Right hindlimb (tissue), 1 donor: Measurements from ENCODE around the gene MDM2.
A peak's percentile ranks its signal among the peaks of the same experiment; 100 is the strongest.

Source experiments
- DNase-seq: peaks from one replicate; pipeline ENCODE4 v3.0.0-alpha.2; 2018

Gene MDM2

DNA sequence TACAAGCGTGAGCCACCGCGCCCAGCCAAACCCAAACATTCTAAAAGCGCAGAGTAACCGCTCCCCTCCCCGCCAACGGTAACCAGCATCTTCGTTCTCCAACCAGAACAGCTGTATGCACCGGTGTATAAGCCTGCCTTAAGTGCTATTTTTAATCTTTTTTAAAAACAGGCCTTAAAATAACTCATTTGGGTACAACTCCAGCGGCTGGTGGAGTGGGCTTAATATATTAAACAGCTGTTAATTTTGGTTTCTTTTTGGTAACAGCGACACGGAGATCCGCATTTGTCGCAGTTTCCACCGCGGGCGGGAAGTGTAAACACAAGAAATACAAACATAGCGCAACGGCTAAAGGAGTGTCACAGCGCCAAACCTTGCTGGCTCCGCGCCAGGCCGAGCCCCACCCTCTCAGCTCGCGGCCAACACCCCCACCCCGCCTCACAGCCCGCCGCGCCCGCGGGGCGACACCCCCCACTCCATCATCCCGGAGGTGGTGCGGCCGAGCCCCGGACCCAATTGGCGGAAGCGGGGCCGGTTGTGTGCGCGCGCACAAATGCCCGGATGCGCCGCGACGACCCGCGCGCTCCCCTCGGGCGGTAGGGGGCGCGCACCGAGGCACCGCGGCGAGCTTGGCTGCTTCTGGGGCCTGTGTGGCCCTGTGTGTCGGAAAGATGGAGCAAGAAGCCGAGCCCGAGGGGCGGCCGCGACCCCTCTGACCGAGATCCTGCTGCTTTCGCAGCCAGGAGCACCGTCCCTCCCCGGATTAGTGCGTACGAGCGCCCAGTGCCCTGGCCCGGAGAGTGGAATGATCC is at the start of gene MDM2:
TSS of gene MDM2 (plus strand) at position 602 of the 812 bp plus-strand sequence. CDS start 301 bp downstream, outside the sequence.
- peak; percentile 96 for DNase-seq

- no peak for DNase-seq
Measured at GRCh38 chr12:68759852-68760251, 48.1 kb upstream of the MDM2 start.

- DNase-seq, result no peak
Measured at GRCh38 chr12:68760806-68761441, 47.1 kb upstream of the MDM2 start.

GRCh38 chr12:68761442-68761812 is 46.5 kb upstream of the MDM2 start:
- no peak for DNase-seq

DNA sequence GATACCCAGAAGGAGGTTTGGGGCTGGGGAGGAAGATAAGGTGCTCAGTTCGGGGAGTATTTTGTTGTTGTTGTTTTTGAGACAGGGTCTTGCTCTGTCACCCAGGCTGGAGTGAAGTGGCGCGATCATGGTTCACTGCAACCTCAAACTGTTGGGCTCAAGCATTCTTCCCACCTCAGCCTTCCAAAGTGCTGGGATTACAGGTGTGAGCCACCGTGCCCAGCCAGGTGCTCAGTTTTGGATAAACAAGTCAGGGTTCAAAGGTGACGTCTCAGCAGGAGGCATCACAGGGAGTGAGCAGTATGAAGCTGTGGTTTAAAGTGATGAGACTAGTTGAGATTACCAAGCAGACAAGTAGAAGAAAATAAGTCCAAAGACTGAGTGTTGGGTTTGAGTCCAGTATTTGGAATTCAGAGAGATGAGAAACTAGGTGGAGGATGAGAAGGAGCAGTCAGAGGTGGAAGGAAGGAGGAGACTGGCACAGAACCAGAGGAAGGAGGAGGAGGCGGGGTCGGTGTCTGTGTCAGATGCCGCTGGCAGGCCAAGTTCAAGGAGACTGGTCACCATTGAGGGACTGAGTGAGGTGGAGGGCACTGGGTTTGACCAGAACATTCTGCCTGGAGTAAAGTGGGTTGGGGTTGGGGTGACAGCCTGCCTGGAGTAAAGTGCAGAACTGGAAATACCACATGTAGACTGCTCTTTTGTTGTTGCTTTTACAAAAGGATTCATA is 45.9 kb upstream of the MDM2 start:
- DNase-seq, result no peak

DNA sequence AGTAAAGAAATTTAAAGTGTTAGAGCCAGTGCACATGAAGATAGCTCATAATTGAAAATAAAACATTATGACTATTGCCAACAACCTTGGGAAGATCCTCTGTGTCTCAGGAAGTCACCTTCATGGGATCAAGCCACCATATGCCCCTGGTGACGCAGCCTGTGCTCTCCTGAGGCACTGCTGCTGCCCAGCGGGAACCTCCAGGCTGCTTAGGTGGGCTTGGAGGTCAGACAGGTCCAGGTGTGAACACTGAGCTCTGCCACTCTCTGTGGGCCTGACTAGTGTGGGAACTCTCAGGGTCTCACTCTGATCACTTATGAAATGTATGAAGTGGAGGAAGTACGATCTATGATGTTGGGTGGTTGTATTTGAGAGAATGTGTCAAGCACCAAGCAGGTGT is 45.3 kb upstream of the MDM2 start:
- DNase-seq, result no peak

- DNase-seq, result no peak
Measured at GRCh38 chr12:68765696-68766095, 42.3 kb upstream of the MDM2 start.

DNA sequence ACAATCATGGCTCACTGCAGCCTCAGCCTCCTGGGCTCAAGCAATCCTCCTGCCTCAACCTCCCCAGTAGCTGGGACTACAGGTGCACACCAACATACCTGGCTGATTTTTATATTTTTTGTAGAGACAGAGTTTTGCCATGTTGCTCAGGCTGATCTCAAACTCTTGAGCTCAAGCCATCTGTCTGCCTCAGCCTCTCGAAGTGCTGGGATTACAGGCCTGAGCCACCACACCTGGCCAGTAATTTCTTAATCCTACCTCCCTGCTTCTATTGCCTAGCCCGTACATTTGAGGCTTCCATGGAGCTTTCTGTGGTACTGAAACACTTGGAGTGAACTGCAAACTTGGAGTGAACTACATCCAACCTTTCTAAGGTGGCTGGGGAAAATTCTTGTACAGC is 41.3 kb upstream of the MDM2 start:
- no peak for DNase-seq

DNA sequence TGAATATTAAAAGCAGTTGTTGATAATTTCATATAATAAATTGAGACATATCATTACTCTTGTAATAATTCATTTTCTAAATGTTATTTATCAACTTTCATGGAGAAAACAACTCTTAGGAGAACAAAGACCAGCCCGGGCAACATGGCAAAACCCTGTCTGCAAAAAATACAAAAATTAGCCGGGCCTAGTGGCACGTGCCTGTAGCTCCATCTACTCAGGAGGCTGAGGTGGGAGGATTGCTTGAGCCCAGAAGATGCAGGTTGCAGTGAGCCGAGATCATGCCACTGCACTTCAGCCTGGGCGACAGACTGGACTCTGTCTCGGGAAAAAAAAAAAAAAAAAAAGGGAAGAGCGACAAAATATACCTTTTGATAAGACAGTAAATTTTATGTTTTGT is 40.8 kb upstream of the MDM2 start:
- DNase-seq, result no peak

DNA sequence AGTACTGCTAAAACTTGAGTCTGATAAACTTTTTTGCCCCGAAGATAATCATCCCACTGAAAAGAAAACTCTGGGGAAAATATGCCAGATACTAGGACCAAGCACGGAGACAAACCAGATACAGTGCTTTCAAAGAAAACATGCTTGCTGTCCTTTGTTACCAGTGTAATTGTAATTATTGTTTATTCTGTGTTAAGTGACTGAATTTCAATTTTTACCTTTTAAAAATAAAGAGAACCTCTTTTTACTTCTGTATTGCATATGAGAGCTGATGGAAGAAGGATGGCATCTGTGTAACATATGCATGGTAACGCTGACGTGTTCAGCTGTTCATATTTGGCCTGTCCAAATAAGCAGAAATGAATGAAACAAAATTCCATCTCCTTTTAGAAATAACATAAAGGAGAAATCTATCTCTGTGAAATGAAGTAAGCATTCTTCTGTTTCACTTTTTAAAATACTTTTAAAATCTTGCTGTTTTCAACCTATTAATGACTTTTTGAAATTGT is 39.5 kb upstream of the MDM2 start:
- DNase-seq, result no peak

DNA sequence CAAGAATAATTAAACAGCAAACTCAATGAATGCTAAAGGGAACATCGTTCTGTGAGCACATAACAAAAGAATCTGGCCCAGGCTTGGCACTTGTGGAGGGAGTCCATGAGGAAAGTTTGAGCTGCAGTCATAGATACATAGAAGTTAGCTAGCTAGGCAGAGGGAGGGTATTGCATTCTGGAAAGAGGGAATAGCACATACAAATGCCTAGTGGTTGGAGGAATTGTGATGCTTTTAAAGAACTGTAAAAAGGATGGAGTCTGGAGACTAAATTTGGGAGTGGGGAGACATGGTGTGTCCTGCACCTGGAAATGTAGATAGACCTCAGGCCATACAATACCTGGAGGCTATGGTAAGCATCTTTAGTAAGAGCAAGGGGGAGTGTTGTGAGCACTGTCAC is 38.0 kb upstream of the MDM2 start:
- no peak for DNase-seq

GRCh38 chr12:68771223-68771925 is 36.6 kb upstream of the MDM2 start:
- no peak for DNase-seq

DNA sequence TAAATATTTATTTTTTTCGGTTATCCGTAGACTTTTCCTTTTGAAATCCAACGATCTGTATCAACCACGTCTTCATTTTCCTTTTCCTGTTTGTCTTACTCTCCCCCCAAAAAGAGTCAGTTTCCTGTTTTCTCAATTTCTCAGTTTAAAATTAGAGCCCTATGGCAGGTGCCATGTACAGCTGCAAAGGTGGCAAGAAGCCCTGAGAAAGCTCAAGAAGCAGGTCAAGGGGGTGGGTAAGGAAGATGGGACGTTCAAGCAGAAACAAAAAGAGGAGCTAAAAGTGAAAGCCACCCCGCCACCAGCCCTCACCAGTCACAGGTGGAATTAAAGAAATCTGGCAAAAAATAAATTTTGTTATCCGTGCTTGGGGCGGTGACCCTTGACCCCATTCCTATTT is 35.3 kb upstream of the MDM2 start:
- no peak for DNase-seq

- no peak for DNase-seq
Measured at GRCh38 chr12:68773582-68773981, 34.4 kb upstream of the MDM2 start.

GRCh38 chr12:68775121-68775630 is 32.8 kb upstream of the MDM2 start:
- no peak for DNase-seq

- no peak for DNase-seq
Measured at GRCh38 chr12:68776976-68777610, 30.9 kb upstream of the MDM2 start.

DNA sequence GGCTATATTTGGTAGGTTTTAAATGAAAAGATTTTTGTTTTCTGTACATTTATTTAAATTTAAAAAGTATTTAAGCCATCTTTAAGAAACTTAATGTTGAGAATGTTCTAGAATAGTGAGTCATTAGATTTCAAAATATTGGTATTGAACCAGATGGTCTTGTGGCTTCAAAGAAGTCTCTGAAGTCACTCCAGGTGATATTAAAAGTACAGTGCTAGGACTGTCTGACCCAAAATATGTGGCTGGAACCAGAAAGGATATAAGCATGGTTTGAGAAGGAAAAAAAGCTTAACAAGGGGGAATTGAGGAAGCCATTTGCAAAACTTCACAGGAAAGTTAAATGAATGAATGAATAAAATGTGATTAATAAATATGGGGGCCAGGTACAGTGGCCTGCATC is 28.7 kb upstream of the MDM2 start:
- no peak for DNase-seq

GRCh38 chr12:68780731-68781130 is 27.2 kb upstream of the MDM2 start:
- no peak for DNase-seq

GRCh38 chr12:68781728-68782127 is 26.2 kb upstream of the MDM2 start:
- DNase-seq, result no peak

GRCh38 chr12:68784015-68784414 is 24.0 kb upstream of the MDM2 start:
- DNase-seq, result no peak

GRCh38 chr12:68785358-68785757 is 22.6 kb upstream of the MDM2 start:
- DNase-seq, result no peak

GRCh38 chr12:68785823-68786222 is 22.2 kb upstream of the MDM2 start:
- DNase-seq, result no peak
